Astrocyte (in vitro differentiated cells and primary cell): Measurements from ENCODE around the gene EPB41. TPM values are rescaled to one million over a fixed set of nuclear protein-coding genes. Genes with fewer than 3 reads are reported as not detected.

Experiments used
- DNase-seq: peaks from one replicate; pipeline ENCODE4 v3.0.0-alpha.2; 2010; ENCODE audit warnings: low read depth
- FAIRE-seq: peaks from 2 replicates; lab custom pipeline; 2011; peaks lifted over from hg19 to GRCh38; lab: Jason Lieb, UNC
- H2AFZ ChIP-seq: 2 replicates; pipeline ENCODE4 v1.6.0; 2012; ENCODE audit warnings: low read depth, low read length, inconsistent platforms
- H3K27ac ChIP-seq: 2 replicates; pipeline ENCODE4 v1.5.1; 2011; ENCODE audit warnings: low read depth, low read length, inconsistent platforms
- H3K27me3 ChIP-seq: 2 replicates; pipeline ENCODE4 v1.6.0; 2011; ENCODE audit warnings: low read length, inconsistent platforms; ENCODE audit not compliant: insufficient read depth
- H3K36me3 ChIP-seq: 2 replicates; pipeline ENCODE4 v1.5.1; 2011; ENCODE audit warnings: low read length, inconsistent platforms; ENCODE audit not compliant: insufficient read depth
- H3K4me1 ChIP-seq: 2 replicates; pipeline ENCODE4 v1.5.1; 2011; ENCODE audit warnings: low read length, inconsistent platforms; ENCODE audit not compliant: insufficient read depth
- H3K4me2 ChIP-seq: 2 replicates; pipeline ENCODE4 v1.6.0; 2012; ENCODE audit warnings: low read length, inconsistent platforms
- H3K4me3 ChIP-seq: 2 replicates; pipeline ENCODE4 v1.5.1; 2011; ENCODE audit warnings: low read depth, mild to moderate bottlenecking, low read length, inconsistent platforms; ENCODE audit not compliant: insufficient read depth
- H3K79me2 ChIP-seq: 2 replicates; pipeline ENCODE4 v1.6.0; 2012; ENCODE audit warnings: mild to moderate bottlenecking, low read length, inconsistent platforms; ENCODE audit not compliant: insufficient read depth
- H3K9ac ChIP-seq: 2 replicates; pipeline ENCODE4 v1.6.0; 2012; ENCODE audit warnings: mild to moderate bottlenecking, low read length, inconsistent platforms
- H3K9me3 ChIP-seq: 2 replicates; pipeline ENCODE4 v1.5.1; 2012; ENCODE audit warnings: low read depth, mild to moderate bottlenecking, low read length, inconsistent platforms; ENCODE audit not compliant: insufficient read depth
- H4K20me1 ChIP-seq: 2 replicates; pipeline ENCODE4 v1.6.0; 2012; ENCODE audit warnings: low read length, inconsistent platforms; ENCODE audit not compliant: insufficient read depth
- H3K27ac Mint-ChIP-seq: one replicate; pipeline ENCODE4 v1.8.0; 2021; ENCODE audit warnings: mild to moderate bottlenecking, mixed read lengths; ENCODE audit not compliant: unreplicated experiment
- H3K27me3 Mint-ChIP-seq: one replicate; pipeline ENCODE4 v1.8.0; 2021; ENCODE audit warnings: low read depth, mixed read lengths; ENCODE audit not compliant: unreplicated experiment
- H3K36me3 Mint-ChIP-seq: one replicate; pipeline ENCODE4 v1.8.0; 2021; ENCODE audit warnings: low read depth, mixed read lengths; ENCODE audit not compliant: unreplicated experiment
- H3K4me1 Mint-ChIP-seq: one replicate; pipeline ENCODE4 v1.8.0; 2021; ENCODE audit warnings: low read depth, mixed read lengths; ENCODE audit not compliant: unreplicated experiment
- H3K4me3 Mint-ChIP-seq: one replicate; pipeline ENCODE4 v1.8.0; 2021; ENCODE audit warnings: mild to moderate bottlenecking, moderate library complexity, mixed read lengths; ENCODE audit not compliant: unreplicated experiment
- H3K9me3 Mint-ChIP-seq: one replicate; pipeline ENCODE4 v1.8.0; 2021; ENCODE audit warnings: mild to moderate bottlenecking, mixed read lengths; ENCODE audit not compliant: unreplicated experiment
- CTCF ChIP-seq: IDR thresholded peaks from 2 replicates; pipeline ENCODE4 v1.5.1; 2011; ENCODE audit warnings: low read depth, mild to moderate bottlenecking, inconsistent platforms, low read length, moderate library complexity; ENCODE audit not compliant: insufficient read depth
- EZH2 ChIP-seq: IDR thresholded peaks from 2 replicates; pipeline ENCODE4 v1.6.1; 2012; ENCODE audit warnings: mild to moderate bottlenecking, low read length, inconsistent platforms; ENCODE audit not compliant: insufficient read depth
- total RNA-seq: library from RNA; stranded (reverse); gene quantifications from 2 replicates; pipeline ENCODE4 v1.2.1, GENCODE V29; 2021

The EPB41 gene
- total RNA-seq, 1 donor from 2014 or later = 13.9 TPM

- TF ChIP-seq EZH2 (no peak), CTCF (no peak)
- H3K4me3 Mint-ChIP-seq = no peak overlapping the region
Observed at GRCh38 chr1:29142714-29143113, 228.3 kb downstream of the EPB41 start.

DNA sequence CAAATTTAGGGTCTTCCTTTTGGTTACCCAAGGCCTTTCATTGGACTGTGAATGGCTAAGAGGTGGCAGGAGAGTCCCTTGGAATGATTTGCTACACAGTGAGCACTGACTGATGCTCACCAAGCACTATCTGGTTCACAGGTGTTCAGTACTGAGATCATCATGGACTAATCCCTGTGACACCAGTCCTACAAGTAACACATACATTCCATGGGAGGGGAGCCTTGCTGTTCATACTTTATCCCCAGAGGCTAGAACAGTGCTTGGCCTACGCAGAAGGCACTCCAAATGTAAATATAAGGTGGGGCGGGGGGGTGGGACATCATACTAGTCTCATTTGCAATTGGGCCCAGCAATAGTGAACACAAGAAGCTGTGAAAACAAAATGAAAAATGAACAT lies 229.8 kb downstream of the EPB41 start:
- H2AFZ ChIP-seq = no peak overlapping the region
- Mint-ChIP-seq H3K4me1 (peaks cover 7% of the 10 kb centered on the region), H3K27ac (no peak overlapping the region), H3K27me3 (no peaks in the 10 kb centered on the region), H3K4me3 (no peak overlapping the region), H3K9me3 (no peaks in the 10 kb centered on the region), H3K36me3 (peaks cover 20% of the 10 kb centered on the region)
- no peak for TF ChIP-seq CTCF
- no peak for TF ChIP-seq EZH2
- H3K79me2 ChIP-seq = peaks cover 6% of the 10 kb centered on the region
- H3K36me3 ChIP-seq = peaks cover 29% of the 10 kb centered on the region
- H4K20me1 ChIP-seq = peaks cover 4% of the 10 kb centered on the region
- H3K4me1 ChIP-seq = peaks cover 26% of the 10 kb centered on the region
- H3K9ac ChIP-seq = no peak overlapping the region
- no peak overlapping the region for H3K4me3 ChIP-seq
- no peaks in the 10 kb centered on the region for H3K27me3 ChIP-seq
- DNase-seq (no peak), FAIRE-seq (no peak)
- H3K27ac ChIP-seq = no peak overlapping the region
- no peaks in the 10 kb centered on the region for H3K9me3 ChIP-seq
- H3K4me2 ChIP-seq = no peak overlapping the region

More at GRCh38 chr1:29142714-29143113, 228.3 kb downstream of the EPB41 start:
- H3K27me3 ChIP-seq = no peaks in the 10 kb centered on the region
- no peak overlapping the region for H3K4me2 ChIP-seq
- Mint-ChIP-seq H3K27ac (no peak overlapping the region), H3K9me3 (no peaks in the 10 kb centered on the region), H3K36me3 (peaks cover 11% of the 10 kb centered on the region), H3K27me3 (no peaks in the 10 kb centered on the region), H3K4me1 (peaks cover 7% of the 10 kb centered on the region)
- no peak overlapping the region for H3K9ac ChIP-seq
- H3K79me2 ChIP-seq = no peaks in the 10 kb centered on the region
- H2AFZ ChIP-seq = no peak overlapping the region
- peaks cover 21% of the 10 kb centered on the region for H3K4me1 ChIP-seq
- H3K9me3 ChIP-seq = no peaks in the 10 kb centered on the region
- no peak overlapping the region for H3K27ac ChIP-seq
- no peak for DNase-seq
- H3K36me3 ChIP-seq = peaks cover 16% of the 10 kb centered on the region
- no peak for FAIRE-seq
- H3K4me3 ChIP-seq = no peak overlapping the region
- peaks cover 4% of the 10 kb centered on the region for H4K20me1 ChIP-seq

- peaks cover 41% of the 10 kb centered on the region for H3K36me3 ChIP-seq
- peak; percentile 92 for DNase-seq
Observed at GRCh38 chr1:29145739-29146437, 231.5 kb downstream of the EPB41 start.

More at GRCh38 chr1:29145739-29146437, 231.5 kb downstream of the EPB41 start:
- Mint-ChIP-seq H3K27me3 (no peaks in the 10 kb centered on the region), H3K4me3 (no peak overlapping the region), H3K27ac (peak overlapping the region; percentile 55), H3K36me3 (peaks cover 24% of the 10 kb centered on the region), H3K9me3 (no peaks in the 10 kb centered on the region), H3K4me1 (peaks cover 7% of the 10 kb centered on the region)
- peak overlapping the region; percentile 69 for H3K9ac ChIP-seq
- peak; percentile 43 for FAIRE-seq
- H3K4me3 ChIP-seq = no peak overlapping the region
- no peak overlapping the region for H2AFZ ChIP-seq
- peak overlapping the region; percentile 61 for H3K4me2 ChIP-seq
- peaks cover 9% of the 10 kb centered on the region for H4K20me1 ChIP-seq
- no peak for TF ChIP-seq CTCF
- H3K4me1 ChIP-seq = peaks cover 26% of the 10 kb centered on the region
- no peaks in the 10 kb centered on the region for H3K27me3 ChIP-seq
- H3K9me3 ChIP-seq = no peaks in the 10 kb centered on the region
- H3K79me2 ChIP-seq = peaks cover 10% of the 10 kb centered on the region
- H3K27ac ChIP-seq = peak overlapping the region; percentile 96
